DND-41 (cell line): Measurements from ENCODE around the gene CFAP77.
A peak's percentile ranks its signal among the peaks of the same experiment; 100 is the strongest.

Experiments
- ATAC-seq: fragments of 200-7000 bp; cut with Tn5 transposase; 3 replicates; pipeline ENCODE4 v1.9.1; 2021; ENCODE audit warnings: low read depth; ENCODE audit not compliant: insufficient read depth
- DNase-seq: peaks from one replicate; pipeline ENCODE4 v3.0.0-alpha.2; 2020
- H2AFZ ChIP-seq: 2 replicates; pipeline ENCODE4 v1.6.0; 2012; ENCODE audit warnings: low read depth, low read length
- H3K27ac ChIP-seq: 2 replicates; pipeline ENCODE4 v1.5.1; 2012; ENCODE audit warnings: low read length, inconsistent platforms
- H3K27me3 ChIP-seq: fragments of 200-600 bp; sonication (generic); 2 replicates; pipeline ENCODE4 v1.6.0; 2012; ENCODE audit warnings: low read length, mild to moderate bottlenecking, inconsistent platforms; ENCODE audit not compliant: insufficient read depth, poor library complexity
- H3K36me3 ChIP-seq: 2 replicates; pipeline ENCODE4 v1.5.1; 2012; ENCODE audit warnings: low read length, inconsistent platforms; ENCODE audit not compliant: insufficient read depth
- H3K4me1 ChIP-seq: 2 replicates; pipeline ENCODE4 v1.5.1; 2012; ENCODE audit warnings: mild to moderate bottlenecking, low read length; ENCODE audit not compliant: insufficient read depth
- H3K4me2 ChIP-seq: 2 replicates; pipeline ENCODE4 v1.6.0; 2012; ENCODE audit warnings: mild to moderate bottlenecking, moderate library complexity, low read length, inconsistent platforms; ENCODE audit not compliant: insufficient read depth
- H3K4me3 ChIP-seq, 2 experiments: fragments of 200-600 bp in 1 of 2; shearing (Covaris generic) in 1 of 2; 2 replicates each; pipeline ENCODE4 v1.5.1; 2012 to 2016; ENCODE audit warnings: inconsistent platforms in 2 of 2, low read length in 2 of 2, mild to moderate bottlenecking in 2 of 2, low read depth in 1 of 2, moderate library complexity in 1 of 2
- H3K79me2 ChIP-seq: 2 replicates; pipeline ENCODE4 v1.6.0; 2012; ENCODE audit warnings: low read length, inconsistent platforms; ENCODE audit not compliant: insufficient read depth
- H3K9ac ChIP-seq: 2 replicates; pipeline ENCODE4 v1.6.0; 2012; ENCODE audit warnings: low read depth, mild to moderate bottlenecking, inconsistent platforms, low read length, moderate library complexity
- H3K9me3 ChIP-seq: 2 replicates; pipeline ENCODE4 v1.5.1; 2012; ENCODE audit warnings: low read length, moderate library complexity, mild to moderate bottlenecking, inconsistent platforms; ENCODE audit not compliant: insufficient read depth, severe bottlenecking
- H4K20me1 ChIP-seq: 2 replicates; pipeline ENCODE4 v1.6.0; 2012; ENCODE audit warnings: low read length; ENCODE audit not compliant: insufficient read depth
- CTCF ChIP-seq: IDR thresholded peaks from 2 replicates; pipeline ENCODE4 v1.5.1; 2012; ENCODE audit warnings: borderline replicate concordance, low read length, moderate library complexity, mild to moderate bottlenecking; ENCODE audit not compliant: poor library complexity, severe bottlenecking; ENCODE audit errors: extremely low read depth
- EZH2 ChIP-seq: IDR thresholded peaks from 3 replicates; pipeline ENCODE4 v1.6.1; 2012; ENCODE audit warnings: borderline replicate concordance, low read depth, mild to moderate bottlenecking, moderate library complexity, low read length, inconsistent platforms; ENCODE audit not compliant: severe bottlenecking

CFAP77 gene

GRCh38 chr9:132404228-132404881, 5.7 kb upstream of the CFAP77 start:
- H3K9ac ChIP-seq: peak overlapping the region; percentile 81
- peaks cover 36% of the 10 kb centered on the region for H3K4me1 ChIP-seq
- H2AFZ ChIP-seq: no peak overlapping the region
- peak overlapping the region; percentile 75 for H3K4me2 ChIP-seq
- peak overlapping the region; percentile 94 for H3K27ac ChIP-seq
- H3K9me3 ChIP-seq: no peaks in the 10 kb centered on the region
- peak; percentile 82 for ATAC-seq
- TF ChIP-seq EZH2: no peak
- TF ChIP-seq CTCF: no peak
- H3K79me2 ChIP-seq: peaks cover 54% of the 10 kb centered on the region
- DNase-seq: peak; percentile 82
- H3K4me3 ChIP-seq: peak overlapping the region; percentile 18 to 51; a peak in 3 of 4 replicates
- peaks cover 42% of the 10 kb centered on the region for H4K20me1 ChIP-seq
- H3K27me3 ChIP-seq: no peaks in the 10 kb centered on the region
- peaks cover 41% of the 10 kb centered on the region for H3K36me3 ChIP-seq

- H2AFZ ChIP-seq: peak within 1 kb of the TSS; percentile 71
- H3K36me3 ChIP-seq: peaks cover 22% of the 10 kb centered on the region
- H3K9me3 ChIP-seq: no peaks in the 10 kb centered on the region
- H3K4me2 ChIP-seq: peak within 1 kb of the TSS; percentile 75
- H3K79me2 ChIP-seq: peaks cover 39% of the 10 kb centered on the region
- ATAC-seq: peak; percentile 69
- peaks cover 24% of the 10 kb centered on the region for H4K20me1 ChIP-seq
- peak within 1 kb of the TSS; percentile 79 to 89; a peak in 3 of 4 replicates for H3K4me3 ChIP-seq
- peaks cover 13% of the 10 kb centered on the region for H3K27me3 ChIP-seq
- H3K9ac ChIP-seq: peak within 1 kb of the TSS; percentile 81
- peaks cover 44% of the 10 kb centered on the region for H3K4me1 ChIP-seq
- no peak for TF ChIP-seq EZH2
- no peak for TF ChIP-seq CTCF
- peak within 1 kb of the TSS; percentile 94 for H3K27ac ChIP-seq
- DNase-seq: peak; percentile 94
Observed at GRCh38 chr9:132406554-132407122, 3.4 kb upstream of the CFAP77 start, which contains the start of gene TTF1. TSS of gene TTF1 (minus strand) at chr9:132406840. CDS start at chr9:132402821, 4,019 bp downstream.

- H3K9me3 ChIP-seq: no peaks in the 10 kb centered on the region
- peak overlapping the region in 1 of 2 experiments; percentile 89; a peak in 2 of 4 replicates for H3K4me3 ChIP-seq
- TF ChIP-seq CTCF (no peak), EZH2 (no peak)
- H3K27ac ChIP-seq: no peak overlapping the region; the same call in 1 of the 2 replicates
- H3K36me3 ChIP-seq: peaks cover 17% of the 10 kb centered on the region
- H4K20me1 ChIP-seq: peaks cover 18% of the 10 kb centered on the region
- H3K9ac ChIP-seq: peak overlapping the region; percentile 81
- H3K27me3 ChIP-seq: peaks cover 18% of the 10 kb centered on the region
- H3K79me2 ChIP-seq: peaks cover 34% of the 10 kb centered on the region
- peaks cover 44% of the 10 kb centered on the region for H3K4me1 ChIP-seq
- H3K4me2 ChIP-seq: peak overlapping the region; percentile 67
- no peak for DNase-seq
- ATAC-seq: no peak
- peak overlapping the region; percentile 71 for H2AFZ ChIP-seq
Observed at GRCh38 chr9:132407196-132407595, 2.8 kb upstream of the CFAP77 start.
